Islet precursor cell (in vitro differentiated cells): ENCODE measurements around the gene JMJD1C.
"Not testable (repeated sequence)": the region's sequence is repeated elsewhere in the genome, so short reads cannot be mapped to it uniquely, and the experiment has no call there.

ENCODE experiments used
- DNase-seq: peaks from one replicate; pipeline ENCODE4 v3.0.0-alpha.2; 2018

Gene JMJD1C

GRCh38 chr10:63391812-63392211 is 74.0 kb downstream of the JMJD1C start:
- no peak for DNase-seq

GRCh38 chr10:63390521-63390920 is 75.3 kb downstream of the JMJD1C start:
- DNase-seq = no peak

GRCh38 chr10:63388421-63389031 is 77.3 kb downstream of the JMJD1C start:
- no peak for DNase-seq

GRCh38 chr10:63385254-63385653 is 80.5 kb downstream of the JMJD1C start:
- DNase-seq = no peak

- no peak for DNase-seq
These were observed 81.1 kb downstream of the JMJD1C start for GRCh38 chr10:63384675-63385074.

- no peak for DNase-seq
These were observed 81.8 kb downstream of the JMJD1C start for GRCh38 chr10:63384001-63384400.

GRCh38 chr10:63383141-63383540 is 82.6 kb downstream of the JMJD1C start:
- no peak for DNase-seq

- DNase-seq = no peak
These were observed 83.7 kb downstream of the JMJD1C start for GRCh38 chr10:63382066-63382465.

- not testable (repeated sequence) for DNase-seq
These were observed 88.5 kb downstream of the JMJD1C start for GRCh38 chr10:63377305-63377661.

- DNase-seq = no peak
These were observed 89.0 kb downstream of the JMJD1C start for GRCh38 chr10:63376560-63377304.

GRCh38 chr10:63375859-63376258 is 89.9 kb downstream of the JMJD1C start:
- DNase-seq = no peak

- DNase-seq = no peak
These were observed 90.3 kb downstream of the JMJD1C start for GRCh38 chr10:63375458-63375857.

GRCh38 chr10:63374991-63375390 is 90.8 kb downstream of the JMJD1C start:
- no peak for DNase-seq

- DNase-seq = no peak
These were observed 92.6 kb downstream of the JMJD1C start for GRCh38 chr10:63373176-63373575.

- DNase-seq = no peak
These were observed 96.1 kb downstream of the JMJD1C start for GRCh38 chr10:63369711-63370110.

- no peak for DNase-seq
These were observed 97.4 kb downstream of the JMJD1C start for GRCh38 chr10:63368365-63368764.

- no peak for DNase-seq
These were observed 98.8 kb downstream of the JMJD1C start for GRCh38 chr10:63366933-63367332.

GRCh38 chr10:63365976-63366765 is 99.6 kb downstream of the JMJD1C start:
- no peak for DNase-seq

- no peak for DNase-seq
These were observed 100.9 kb downstream of the JMJD1C start for GRCh38 chr10:63364918-63365317.

GRCh38 chr10:63363951-63364350 is 101.8 kb downstream of the JMJD1C start:
- no peak for DNase-seq

GRCh38 chr10:63355682-63356081 is 110.1 kb downstream of the JMJD1C start:
- no peak for DNase-seq

GRCh38 chr10:63352976-63353375 is 112.8 kb downstream of the JMJD1C start:
- no peak for DNase-seq

- no peak for DNase-seq
These were observed 117.4 kb downstream of the JMJD1C start for GRCh38 chr10:63348245-63348850.

GRCh38 chr10:63346015-63346441 is 119.7 kb downstream of the JMJD1C start:
- no peak for DNase-seq
